AG10803 (cell line): Measurements from ENCODE around the gene GAS2L1.
A peak's percentile ranks its signal among the peaks of the same experiment; 100 is the strongest.

Experiments
- DNase-seq: peaks from one replicate; pipeline ENCODE4 v3.0.0; 2010; ENCODE audit warnings: low read depth
- H3K4me3 ChIP-seq: 2 replicates; pipeline ENCODE4 v1.5.1; 2011; ENCODE audit warnings: mild to moderate bottlenecking, low read length, control low read depth
- TF ChIP-seq, protein P1 (sequence below): conservative IDR thresholded peaks from 2 replicates; pipeline ENCODE4 v1.5.1; 2011; ENCODE audit warnings: mild to moderate bottlenecking, low read length, control low read depth, inconsistent platforms

GAS2L1 gene

DNA sequence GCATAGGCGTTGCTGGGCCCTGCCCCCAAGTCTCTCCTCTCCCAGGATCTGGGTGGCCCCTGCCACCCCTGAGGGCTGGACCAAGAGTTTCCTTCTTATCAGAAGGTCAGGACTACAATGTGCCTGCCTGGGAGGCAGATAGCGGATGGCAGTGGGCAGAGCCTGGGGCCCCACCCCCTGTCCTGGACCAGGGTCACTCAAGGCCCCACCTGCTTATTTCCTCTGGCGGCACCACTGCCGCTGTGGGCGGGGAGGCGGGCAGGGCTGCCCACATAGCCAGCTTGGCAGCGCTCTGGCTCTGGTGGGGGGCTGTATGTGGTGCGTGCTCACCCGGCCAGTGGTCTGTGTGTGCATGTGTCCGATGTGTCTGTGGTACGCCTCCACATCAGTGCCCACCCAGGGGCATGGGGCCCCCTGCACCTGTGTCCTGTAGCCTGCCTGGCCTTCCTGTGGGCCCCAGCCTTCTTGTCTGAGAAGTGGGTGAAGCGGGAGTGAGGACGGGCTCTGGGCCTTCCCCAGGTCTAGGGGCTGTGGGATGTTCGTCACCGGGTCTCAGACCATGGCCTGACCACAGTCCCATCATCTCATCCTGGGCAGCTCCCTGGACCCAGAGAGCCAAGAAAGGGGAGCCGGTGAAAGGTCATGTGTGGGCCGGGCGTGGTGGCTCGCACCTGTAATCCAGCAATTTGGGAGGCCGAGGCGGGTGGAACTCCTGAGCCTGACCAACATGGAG lies 3.0 kb downstream of the GAS2L1 start:
- H3K4me3 ChIP-seq: peak overlapping the region; percentile 81
- no peak for DNase-seq
- TF ChIP-seq, protein P1, sequence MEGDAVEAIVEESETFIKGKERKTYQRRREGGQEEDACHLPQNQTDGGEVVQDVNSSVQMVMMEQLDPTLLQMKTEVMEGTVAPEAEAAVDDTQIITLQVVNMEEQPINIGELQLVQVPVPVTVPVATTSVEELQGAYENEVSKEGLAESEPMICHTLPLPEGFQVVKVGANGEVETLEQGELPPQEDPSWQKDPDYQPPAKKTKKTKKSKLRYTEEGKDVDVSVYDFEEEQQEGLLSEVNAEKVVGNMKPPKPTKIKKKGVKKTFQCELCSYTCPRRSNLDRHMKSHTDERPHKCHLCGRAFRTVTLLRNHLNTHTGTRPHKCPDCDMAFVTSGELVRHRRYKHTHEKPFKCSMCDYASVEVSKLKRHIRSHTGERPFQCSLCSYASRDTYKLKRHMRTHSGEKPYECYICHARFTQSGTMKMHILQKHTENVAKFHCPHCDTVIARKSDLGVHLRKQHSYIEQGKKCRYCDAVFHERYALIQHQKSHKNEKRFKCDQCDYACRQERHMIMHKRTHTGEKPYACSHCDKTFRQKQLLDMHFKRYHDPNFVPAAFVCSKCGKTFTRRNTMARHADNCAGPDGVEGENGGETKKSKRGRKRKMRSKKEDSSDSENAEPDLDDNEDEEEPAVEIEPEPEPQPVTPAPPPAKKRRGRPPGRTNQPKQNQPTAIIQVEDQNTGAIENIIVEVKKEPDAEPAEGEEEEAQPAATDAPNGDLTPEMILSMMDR: no peak

DNA sequence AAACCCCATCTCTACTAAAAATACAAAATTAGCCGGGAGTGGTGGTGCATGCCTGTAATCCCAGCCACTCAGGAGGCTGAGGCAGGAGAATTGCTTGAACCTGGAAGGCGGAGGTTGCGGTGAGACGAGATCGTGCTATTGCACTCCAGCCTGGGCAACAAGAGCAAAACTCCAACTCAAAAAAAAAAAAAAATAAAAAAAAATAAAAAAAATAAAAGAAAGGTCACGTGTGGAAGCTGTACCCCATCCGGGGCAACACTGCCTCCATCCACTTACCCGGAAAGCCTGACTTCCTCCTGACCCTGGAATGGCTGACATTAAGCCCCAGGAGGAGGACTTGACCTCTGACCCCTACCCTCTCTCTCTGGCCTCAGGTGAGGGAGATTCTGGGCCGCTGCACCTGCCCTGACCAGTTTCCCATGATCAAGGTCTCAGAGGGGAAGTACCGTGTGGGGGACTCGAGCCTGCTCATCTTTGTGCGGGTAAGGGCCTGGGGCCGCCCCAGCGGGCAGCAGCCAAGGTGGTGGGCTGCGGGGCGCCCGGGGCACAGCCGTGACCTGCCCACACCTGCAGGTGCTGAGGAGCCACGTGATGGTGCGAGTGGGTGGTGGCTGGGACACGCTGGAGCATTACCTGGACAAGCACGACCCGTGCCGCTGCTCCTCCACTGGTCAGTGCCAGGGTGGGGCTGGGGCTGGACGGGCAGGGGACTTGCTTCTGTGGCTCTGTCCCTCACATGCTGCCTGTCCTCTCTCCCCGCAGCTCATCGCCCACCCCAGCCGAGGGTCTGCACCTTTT lies 3.8 kb downstream of the GAS2L1 start:
- DNase-seq: no peak
- no peak overlapping the region for H3K4me3 ChIP-seq
- TF ChIP-seq, protein P1: no peak

DNA sequence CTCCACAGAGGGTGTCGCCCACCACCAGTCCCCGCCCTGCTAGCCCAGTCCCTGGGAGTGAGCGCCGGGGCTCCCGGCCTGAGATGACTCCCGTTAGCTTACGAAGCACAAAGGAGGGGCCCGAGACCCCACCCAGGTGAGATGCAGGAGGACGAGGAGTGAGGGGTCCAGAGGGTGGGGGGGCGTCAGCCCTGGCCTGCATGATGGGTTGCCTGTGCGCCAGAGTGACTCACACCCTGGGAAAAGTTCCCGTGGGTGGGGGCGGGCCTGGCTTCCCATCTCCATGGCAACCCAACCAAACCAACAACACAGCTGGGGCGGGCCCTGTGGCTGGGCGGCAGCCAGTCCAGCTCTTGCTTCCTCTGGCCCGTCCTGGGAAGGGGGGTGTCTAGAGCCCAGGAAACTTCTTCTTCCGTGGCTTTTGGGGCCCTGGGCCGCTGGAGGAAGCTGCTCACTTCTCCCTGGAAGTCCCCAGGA lies 4.5 kb downstream of the GAS2L1 start:
- peak; percentile 98 for DNase-seq
- peak overlapping the region; percentile 38 for H3K4me3 ChIP-seq
- TF ChIP-seq, protein P1: no peak

DNA sequence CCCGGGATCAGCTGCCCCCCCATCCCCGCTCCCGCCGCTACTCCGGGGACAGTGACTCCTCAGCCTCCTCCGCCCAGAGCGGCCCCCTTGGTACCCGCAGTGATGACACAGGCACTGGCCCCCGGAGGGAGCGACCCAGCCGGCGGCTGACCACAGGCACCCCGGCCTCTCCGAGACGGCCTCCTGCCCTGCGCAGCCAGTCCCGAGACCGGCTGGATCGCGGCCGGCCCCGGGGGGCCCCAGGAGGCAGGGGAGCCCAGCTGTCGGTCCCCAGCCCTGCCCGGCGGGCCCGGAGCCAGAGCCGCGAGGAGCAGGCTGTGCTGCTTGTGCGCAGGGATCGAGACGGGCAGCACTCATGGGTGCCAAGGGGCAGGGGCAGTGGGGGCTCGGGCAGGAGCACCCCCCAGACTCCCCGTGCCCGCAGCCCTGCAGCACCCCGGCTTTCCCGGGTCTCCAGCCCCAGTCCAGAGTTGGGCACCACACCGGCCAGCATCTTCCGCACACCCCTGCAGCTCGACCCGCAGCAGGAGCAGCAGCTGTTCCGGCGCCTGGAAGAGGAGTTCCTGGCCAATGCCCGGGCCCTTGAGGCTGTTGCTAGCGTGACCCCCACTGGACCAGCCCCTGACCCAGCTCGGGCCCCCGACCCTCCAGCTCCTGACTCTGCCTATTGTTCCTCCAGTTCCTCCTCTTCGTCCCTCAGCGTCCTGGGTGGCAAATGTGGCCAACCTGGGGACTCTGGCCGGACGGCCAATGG lies 5.2 kb downstream of the GAS2L1 start:
- H3K4me3 ChIP-seq: peak overlapping the region; percentile 38
- DNase-seq: peak; percentile 20
- TF ChIP-seq, protein P1: no peak

DNA sequence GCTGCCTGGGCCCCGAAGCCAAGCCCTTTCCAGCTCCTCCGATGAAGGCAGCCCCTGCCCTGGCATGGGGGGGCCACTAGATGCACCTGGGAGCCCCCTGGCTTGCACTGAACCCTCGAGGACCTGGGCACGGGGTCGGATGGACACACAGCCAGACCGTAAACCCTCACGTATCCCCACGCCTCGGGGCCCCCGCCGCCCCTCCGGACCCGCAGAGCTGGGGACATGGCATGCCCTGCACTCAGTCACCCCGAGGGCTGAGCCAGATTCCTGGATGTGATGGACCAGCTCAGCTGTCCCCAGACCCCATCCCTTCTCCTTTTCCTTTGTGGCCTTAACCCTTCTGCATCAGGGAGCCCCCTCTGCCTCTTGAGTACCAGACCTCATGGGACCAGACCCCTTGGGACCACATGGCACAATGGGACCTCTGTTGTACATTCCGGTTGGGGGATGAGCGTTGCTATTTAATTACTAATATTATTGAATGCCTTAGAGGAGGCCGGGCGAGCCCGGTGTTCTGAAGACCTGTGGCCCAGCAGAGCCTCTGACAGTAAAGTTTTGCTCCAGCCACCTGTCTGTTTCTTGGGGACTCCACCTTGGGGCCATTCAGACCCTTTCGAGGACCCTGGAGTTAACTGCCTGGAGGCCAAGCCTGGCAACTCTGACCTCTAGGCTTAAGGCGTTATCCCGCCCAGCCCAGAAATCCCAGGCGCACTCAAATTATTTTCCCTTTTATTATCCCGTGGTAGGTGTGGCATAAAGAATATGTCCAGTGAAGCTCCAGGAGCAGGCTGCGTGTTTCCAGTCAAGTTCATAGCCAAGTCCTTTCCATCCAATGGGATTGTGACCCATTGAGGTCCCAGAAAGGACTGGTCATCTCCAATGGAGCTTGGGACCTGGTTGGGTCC lies 6.0 kb downstream of the GAS2L1 start:
- H3K4me3 ChIP-seq: no peak overlapping the region
- TF ChIP-seq, protein P1: no peak
- DNase-seq: no peak

DNA sequence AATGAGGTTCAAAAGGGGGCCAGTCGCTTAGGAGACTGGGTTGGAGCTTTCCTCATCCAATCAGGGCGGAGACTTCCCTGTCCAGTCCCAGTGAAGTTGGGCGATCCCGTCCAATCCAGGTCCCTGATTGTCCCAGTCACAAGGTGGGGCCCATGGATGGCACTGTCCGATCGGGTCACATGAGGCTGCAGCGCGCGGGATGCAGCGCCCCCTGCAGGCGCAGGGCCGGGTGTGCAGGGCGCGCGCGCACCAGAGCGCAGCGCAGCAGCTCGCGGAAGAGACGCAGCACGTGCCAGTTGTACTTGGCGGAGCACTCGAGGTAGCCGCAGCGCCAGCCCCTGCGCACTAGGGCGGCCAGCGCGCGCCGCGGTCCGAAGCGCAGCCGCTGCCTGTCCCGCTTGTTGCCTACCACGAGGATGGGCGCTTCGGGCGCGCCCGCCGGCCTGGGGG lies 6.7 kb downstream of the GAS2L1 start:
- DNase-seq: peak; percentile 25
- TF ChIP-seq, protein P1: peak; percentile 48
- no peak overlapping the region for H3K4me3 ChIP-seq
